GM20000 (cell line): ENCODE results near the gene VEGFA.

Experiments used
- DNase-seq: peaks from one replicate; pipeline ENCODE4 v3.0.0; 2012; ENCODE audit warnings: low spot score
- CTCF ChIP-seq: IDR thresholded peaks from 2 replicates; pipeline ENCODE4 v1.5.1; 2012; ENCODE audit warnings: mild to moderate bottlenecking, control low read depth; ENCODE audit errors: extremely low read depth, missing control alignments

VEGFA gene

GRCh38 chr6:43743682-43744381 lies 26.2 kb upstream of the VEGFA start:
- no peak for DNase-seq
- TF ChIP-seq CTCF = no peak

GRCh38 chr6:43744491-43744890 lies 25.5 kb upstream of the VEGFA start:
- DNase-seq = no peak
- no peak for TF ChIP-seq CTCF

DNA sequence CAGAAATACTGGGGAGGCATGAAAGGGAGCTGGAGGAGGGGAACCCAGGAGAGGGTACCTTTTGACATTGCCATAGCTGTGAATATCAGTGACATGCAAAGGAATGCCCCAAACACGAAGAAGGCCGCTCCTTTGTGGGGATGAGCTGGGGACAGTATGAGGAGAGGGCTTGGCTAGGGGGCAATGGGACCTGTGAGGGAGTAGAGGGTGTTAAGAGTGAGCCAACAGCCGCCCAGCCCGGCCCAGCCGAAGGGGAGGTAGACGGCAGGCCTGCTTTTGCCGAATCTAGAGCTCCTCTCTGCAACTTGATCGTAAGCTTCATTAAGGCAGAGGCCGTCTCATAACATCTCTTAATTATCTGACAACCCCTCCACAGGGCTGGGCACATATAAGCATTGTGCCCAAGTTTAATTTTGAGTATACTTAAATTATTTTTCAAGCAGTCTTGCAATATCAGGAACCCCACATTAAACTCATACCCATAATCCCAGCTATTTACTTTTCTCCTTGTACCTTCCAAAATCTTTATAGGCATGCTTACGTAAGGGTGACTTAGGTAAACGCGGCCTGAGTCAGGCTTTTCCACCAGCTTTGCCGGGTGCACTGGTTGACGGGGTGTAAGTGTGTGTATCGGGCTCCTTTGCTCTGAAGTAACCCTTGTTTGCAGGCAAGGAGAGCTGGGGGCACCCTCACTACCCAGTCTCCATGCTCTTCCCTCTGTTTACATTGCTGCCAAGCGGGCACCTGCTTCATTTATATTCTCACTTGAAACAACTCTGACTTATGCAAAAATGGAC lies 24.9 kb upstream of the VEGFA start:
- TF ChIP-seq CTCF = no peak
- DNase-seq = no peak

- no peak for DNase-seq
- TF ChIP-seq CTCF = no peak
Observed at GRCh38 chr6:43746071-43746470, 23.9 kb upstream of the VEGFA start.

DNA sequence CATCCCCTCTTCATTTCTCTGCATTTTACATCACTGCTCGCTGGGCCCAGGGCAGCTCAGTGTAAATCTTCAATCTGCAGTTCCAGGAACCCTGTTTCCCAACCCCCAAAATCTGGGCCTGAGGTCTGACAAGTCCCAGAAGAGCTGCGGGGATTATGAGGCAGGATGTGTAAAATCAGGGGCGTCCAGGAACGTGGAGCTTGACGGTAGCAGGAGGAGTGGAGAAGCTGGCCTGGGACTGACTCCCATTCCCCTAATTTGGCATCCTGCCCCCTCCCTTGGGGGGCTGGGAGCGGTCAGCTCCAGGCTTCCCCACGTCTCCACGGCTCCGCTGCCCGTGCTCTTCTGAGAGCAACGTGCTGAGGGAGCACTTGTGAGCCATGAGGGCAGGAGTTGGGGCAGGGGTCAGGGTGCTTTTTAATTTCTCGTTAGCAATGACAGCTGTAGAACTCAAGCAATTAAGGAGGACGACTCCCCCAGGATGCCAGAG lies 23.4 kb upstream of the VEGFA start:
- DNase-seq = no peak
- TF ChIP-seq CTCF = no peak

DNA sequence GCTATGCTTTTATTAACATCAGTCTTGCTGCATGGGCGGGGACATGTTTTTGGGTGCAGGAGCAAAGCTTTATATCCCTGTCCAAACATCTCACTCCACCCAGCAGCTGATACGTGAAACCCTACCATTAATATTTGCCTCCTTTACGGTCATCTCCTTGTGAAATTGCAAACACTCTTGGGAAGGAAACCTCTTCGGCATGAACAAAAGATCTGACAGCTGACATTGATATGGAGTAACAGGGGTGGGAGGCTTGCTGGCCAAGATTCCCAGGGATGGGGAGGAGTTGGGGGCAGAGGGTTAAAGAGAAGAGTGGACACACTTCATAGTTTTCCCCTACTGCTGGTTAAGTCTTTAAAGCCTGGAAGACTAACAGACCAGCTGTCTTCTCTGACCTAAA lies 22.2 kb upstream of the VEGFA start:
- no peak for DNase-seq
- no peak for TF ChIP-seq CTCF

DNA sequence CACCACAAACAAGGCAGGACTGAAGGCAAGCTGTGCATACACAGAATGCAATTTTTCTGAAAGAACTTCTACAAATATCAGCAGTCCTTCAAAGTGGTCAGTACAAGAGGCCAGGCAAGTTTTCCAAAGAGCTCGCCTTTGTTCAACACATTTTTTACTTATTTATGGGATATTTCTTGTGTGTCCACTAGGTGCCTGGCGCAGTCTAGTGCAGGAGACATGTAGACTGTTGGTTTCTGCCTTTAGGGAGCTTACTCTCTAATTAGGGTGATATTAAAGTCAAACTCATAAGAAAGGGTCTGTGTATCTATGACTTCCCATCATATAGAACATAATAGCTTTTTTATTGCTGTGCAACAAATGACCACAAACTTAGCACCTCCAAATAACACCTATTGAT lies 21.2 kb upstream of the VEGFA start:
- TF ChIP-seq CTCF = no peak
- DNase-seq = no peak
